ENCODE measurements around the gene OSGEP.

DNA sequence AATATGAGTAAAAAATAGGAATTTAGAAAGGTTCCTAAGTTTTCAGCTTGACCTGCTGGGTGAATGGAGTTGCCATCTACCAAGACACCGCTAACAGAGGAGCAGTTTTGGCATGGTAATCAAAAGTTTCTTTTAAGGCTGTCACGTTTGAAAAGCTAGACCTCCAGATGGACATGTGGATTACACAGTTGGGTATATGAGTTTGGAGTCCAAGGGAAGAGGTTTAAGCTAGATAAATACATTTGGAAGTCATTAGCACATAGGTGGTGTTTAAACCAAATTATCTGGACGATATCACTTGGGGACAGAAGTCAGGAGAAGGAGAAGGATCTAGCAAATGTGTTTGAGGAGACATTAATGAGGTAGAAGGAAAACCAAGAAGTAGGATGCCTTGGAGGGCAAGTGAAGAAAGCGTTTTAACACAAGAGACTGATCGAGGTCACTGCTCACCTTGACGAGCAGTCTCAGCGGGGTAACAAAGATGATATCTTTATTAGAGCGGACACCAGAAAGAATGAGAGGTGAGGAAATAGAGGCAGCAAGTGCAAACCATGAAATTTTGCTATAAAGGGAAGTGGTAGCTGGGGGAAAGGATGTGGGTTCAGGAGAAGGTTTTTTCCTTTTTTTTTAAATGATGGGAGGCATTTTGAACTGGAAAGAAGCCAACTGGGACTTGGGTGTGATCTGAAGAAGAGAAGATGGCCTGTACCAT, 32.2 kb upstream of the OSGEP start:
- TF ChIP-seq, protein P1, sequence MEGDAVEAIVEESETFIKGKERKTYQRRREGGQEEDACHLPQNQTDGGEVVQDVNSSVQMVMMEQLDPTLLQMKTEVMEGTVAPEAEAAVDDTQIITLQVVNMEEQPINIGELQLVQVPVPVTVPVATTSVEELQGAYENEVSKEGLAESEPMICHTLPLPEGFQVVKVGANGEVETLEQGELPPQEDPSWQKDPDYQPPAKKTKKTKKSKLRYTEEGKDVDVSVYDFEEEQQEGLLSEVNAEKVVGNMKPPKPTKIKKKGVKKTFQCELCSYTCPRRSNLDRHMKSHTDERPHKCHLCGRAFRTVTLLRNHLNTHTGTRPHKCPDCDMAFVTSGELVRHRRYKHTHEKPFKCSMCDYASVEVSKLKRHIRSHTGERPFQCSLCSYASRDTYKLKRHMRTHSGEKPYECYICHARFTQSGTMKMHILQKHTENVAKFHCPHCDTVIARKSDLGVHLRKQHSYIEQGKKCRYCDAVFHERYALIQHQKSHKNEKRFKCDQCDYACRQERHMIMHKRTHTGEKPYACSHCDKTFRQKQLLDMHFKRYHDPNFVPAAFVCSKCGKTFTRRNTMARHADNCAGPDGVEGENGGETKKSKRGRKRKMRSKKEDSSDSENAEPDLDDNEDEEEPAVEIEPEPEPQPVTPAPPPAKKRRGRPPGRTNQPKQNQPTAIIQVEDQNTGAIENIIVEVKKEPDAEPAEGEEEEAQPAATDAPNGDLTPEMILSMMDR (IDR thresholded peaks at IDR 0.05), result no peak
- no peak for TF ChIP-seq POLR2A (IDR thresholded peaks at IDR 0.05)
